GM12891 (cell line): ENCODE results near the gene CTAGE9.

Source experiments
- POLR2A ChIP-seq: IDR thresholded peaks from 2 replicates; pipeline ENCODE4 v1.6.1; 2011; ENCODE audit warnings: low read depth, low read length, control low read depth
- POLR2AphosphoS5 ChIP-seq: IDR thresholded peaks from 2 replicates; pipeline ENCODE4 v1.6.1; 2011; ENCODE audit warnings: low read depth, low read length, control low read depth
- TAF1 ChIP-seq: IDR thresholded peaks from 2 replicates; pipeline ENCODE4 v1.6.1; 2011; ENCODE audit warnings: low read depth, low read length, control low read depth

- TF ChIP-seq POLR2A (no peak), POLR2AphosphoS5 (no peak), TAF1 (no peak)
Measured at GRCh38 chr6:131736811-131737210, 26.0 kb upstream of the CTAGE9 start.
